OCI-LY7 (cell line): ENCODE results near the gene PRCD. TPM values are rescaled to one million over a fixed set of nuclear protein-coding genes. Genes with fewer than 3 reads are reported as not detected.

ENCODE experiments used
- BruUV-seq: library from RNA; stranded (reverse); fragments of 400-500 nt; replicated peaks from 2 replicates; lab custom pipeline; 2021; lab: Mats Ljungman, UMichigan
- CTCF ChIA-PET: fragments of 300-600 bp; sonication (Branson Sonifier 250); formaldehyde crosslinking; loops from one replicate; lab custom pipeline; 2022; ENCODE audit warnings: antibody characterized with exemption; ENCODE audit not compliant: unreplicated experiment; lab: Charles Lee
- POLR2A ChIA-PET: fragments of 300-600 bp; sonication (Branson Sonifier 250); formaldehyde crosslinking; loops from one replicate; lab custom pipeline; 2022; ENCODE audit warnings: antibody characterized with exemption; lab: Charles Lee
- DNase-seq: peaks from one replicate; pipeline ENCODE4 v3.0.0-alpha.2; 2015; ENCODE audit warnings: low spot score
- H2AFZ ChIP-seq: fragments of 200-600 bp; sonication (generic), shearing (Covaris generic); 2 replicates; pipeline ENCODE4 v1.6.1; 2014; ENCODE audit warnings: mild to moderate bottlenecking, antibody characterized with exemption, low read length, moderate library complexity
- H3K27ac ChIP-seq: fragments of 200-600 bp; sonication (generic); 2 replicates; pipeline ENCODE4 v1.5.1; 2014; ENCODE audit warnings: mixed run types, low read depth, mild to moderate bottlenecking, moderate library complexity, low read length, inconsistent platforms; ENCODE audit not compliant: poor library complexity, severe bottlenecking
- H3K36me3 ChIP-seq: fragments of 200-600 bp; sonication (generic); 2 replicates; pipeline ENCODE4 v1.6.1; 2014; ENCODE audit warnings: mild to moderate bottlenecking, antibody characterized with exemption, low read length, moderate library complexity, mixed read lengths; ENCODE audit not compliant: insufficient read depth
- H3K4me1 ChIP-seq: fragments of 200-600 bp; sonication (generic); 2 replicates; pipeline ENCODE4 v1.5.1; 2014; ENCODE audit warnings: mild to moderate bottlenecking, low read length; ENCODE audit not compliant: insufficient read depth, poor library complexity, severe bottlenecking
- H3K4me2 ChIP-seq: fragments of 200-600 bp; sonication (generic); 2 replicates; pipeline ENCODE4 v1.6.1; 2014; ENCODE audit warnings: mild to moderate bottlenecking, low read length
- H3K4me3 ChIP-seq: fragments of 200-600 bp; sonication (generic); 2 replicates; pipeline ENCODE4 v1.5.1; 2014; ENCODE audit warnings: mild to moderate bottlenecking, low read depth, low read length; ENCODE audit not compliant: poor library complexity, severe bottlenecking
- H3K79me2 ChIP-seq: fragments of 200-600 bp; sonication (generic); 2 replicates; pipeline ENCODE4 v1.6.1; 2016; ENCODE audit warnings: low read depth, mild to moderate bottlenecking, low read length, moderate library complexity, mixed read lengths; ENCODE audit not compliant: insufficient read depth
- H3K9me2 ChIP-seq: fragments of 200-600 bp; sonication (generic); 2 replicates; pipeline ENCODE4 v1.6.1; 2016; ENCODE audit warnings: mild to moderate bottlenecking, low read length, mixed read lengths; ENCODE audit not compliant: insufficient read depth
- H3K9me3 ChIP-seq: fragments of 200-600 bp; sonication (generic); 2 replicates; pipeline ENCODE4 v1.6.1; 2014; ENCODE audit warnings: mild to moderate bottlenecking, mixed run types, low read length, mixed read lengths
- H4K20me1 ChIP-seq: fragments of 200-600 bp; sonication (generic); 2 replicates; pipeline ENCODE4 v1.6.1; 2014; ENCODE audit warnings: mild to moderate bottlenecking, antibody characterized with exemption, low read length, moderate library complexity, mixed read lengths; ENCODE audit not compliant: insufficient read depth
- EZH2phosphoT487 ChIP-seq: fragments of 200-600 bp; sonication (generic); IDR thresholded peaks from 2 replicates; pipeline ENCODE4 v1.6.1; 2018; ENCODE audit warnings: low read depth, borderline replicate concordance, mild to moderate bottlenecking, mixed run types, antibody characterized with exemption, low read length, moderate library complexity, mixed read lengths
- intact Hi-C: fragments of 100-400 bp; cut with micrococcal nuclease; formaldehyde crosslinking; loops from one replicate; pipeline ENCODE4 v1.10.0; 2022; ENCODE audit not compliant: unreplicated experiment
- total RNA-seq, 2 experiments: library from RNA; depleted of rRNA in 1 of 2; stranded (reverse); fragments of >200 nt in 1 of 2; shearing (Covaris generic) in 1 of 2; gene quantifications; 2 replicates each; pipeline ENCODE4 v1.2.3, GENCODE V29; 2014 to 2022
- TF ChIP-seq, protein P1 (sequence below): fragments of 200-600 bp; sonication (generic); conservative IDR thresholded peaks from 2 replicates; pipeline ENCODE4 v1.5.1; 2014; ENCODE audit warnings: mild to moderate bottlenecking, antibody characterized with exemption, low read length, moderate library complexity, mixed read lengths

Gene PRCD
- total RNA-seq, 2 experiments from 2014 or later = 5.7 to 15.9 TPM

DNA sequence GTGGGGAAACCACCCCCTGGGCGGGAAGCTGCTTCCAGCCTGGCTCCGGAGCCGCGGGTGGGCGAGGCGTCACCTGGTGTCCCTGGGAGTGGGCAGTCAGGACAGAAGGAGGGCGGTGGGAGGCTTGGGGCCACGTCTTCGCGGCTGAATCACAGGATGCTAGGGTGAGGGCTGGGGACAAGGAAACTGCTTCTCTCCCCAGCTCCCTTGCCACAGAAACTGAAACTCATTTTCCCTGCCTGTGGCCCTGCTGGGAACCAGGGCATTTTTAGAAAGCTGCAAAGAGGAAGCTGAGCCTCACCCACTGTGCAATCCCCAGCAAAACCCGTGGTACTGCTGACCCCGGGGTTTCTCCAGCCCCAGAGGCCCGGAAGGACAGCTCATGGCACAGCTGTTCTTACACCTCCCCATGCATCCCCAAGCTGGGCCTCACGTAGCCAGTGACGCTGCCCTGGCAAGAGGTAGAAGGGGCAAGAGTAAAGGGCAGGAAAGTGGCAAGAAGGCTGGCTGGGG is 46.8 kb upstream of the PRCD start:
- DNase-seq = peak; percentile 81
- Histone ChIP-seq H3K9me3 (no peaks in the 10 kb centered on the region), H3K27ac (peak overlapping the region; percentile 83), H4K20me1 (no peaks in the 10 kb centered on the region), H3K79me2 (peaks cover 19% of the 10 kb centered on the region), H3K36me3 (peaks cover 20% of the 10 kb centered on the region; the same call in 1 of the 2 replicates), H3K9me2 (no peaks in the 10 kb centered on the region), H2AFZ (no peak overlapping the region), H3K4me2 (peak overlapping the region; percentile 98), H3K4me1 (peaks cover 85% of the 10 kb centered on the region), H3K4me3 (peak overlapping the region; percentile 41)
- ChIA-PET CTCF (interaction anchor here (0.7 to 2.9 kb wide), 7 partner anchors 10 to 35 kb away, joined by 3 to 15 read pairs (median 4); partner anchors contain the start of gene AANAT), POLR2A (interaction anchor here (0.6 to 6.3 kb wide), 11 partner anchors 7 to 649 kb away, joined by 3 to 50 read pairs (median 3); partner anchors contain the start of genes AANAT, RHBDF2 and UBE2O)
- intact Hi-C loops = loop anchor here (1.0 to 10.0 kb wide), 3 partner anchors 11 to 952 kb away; partner anchors contain the start of gene UBALD2
- no TSS peak for BruUV-seq
- TF ChIP-seq, protein P1, sequence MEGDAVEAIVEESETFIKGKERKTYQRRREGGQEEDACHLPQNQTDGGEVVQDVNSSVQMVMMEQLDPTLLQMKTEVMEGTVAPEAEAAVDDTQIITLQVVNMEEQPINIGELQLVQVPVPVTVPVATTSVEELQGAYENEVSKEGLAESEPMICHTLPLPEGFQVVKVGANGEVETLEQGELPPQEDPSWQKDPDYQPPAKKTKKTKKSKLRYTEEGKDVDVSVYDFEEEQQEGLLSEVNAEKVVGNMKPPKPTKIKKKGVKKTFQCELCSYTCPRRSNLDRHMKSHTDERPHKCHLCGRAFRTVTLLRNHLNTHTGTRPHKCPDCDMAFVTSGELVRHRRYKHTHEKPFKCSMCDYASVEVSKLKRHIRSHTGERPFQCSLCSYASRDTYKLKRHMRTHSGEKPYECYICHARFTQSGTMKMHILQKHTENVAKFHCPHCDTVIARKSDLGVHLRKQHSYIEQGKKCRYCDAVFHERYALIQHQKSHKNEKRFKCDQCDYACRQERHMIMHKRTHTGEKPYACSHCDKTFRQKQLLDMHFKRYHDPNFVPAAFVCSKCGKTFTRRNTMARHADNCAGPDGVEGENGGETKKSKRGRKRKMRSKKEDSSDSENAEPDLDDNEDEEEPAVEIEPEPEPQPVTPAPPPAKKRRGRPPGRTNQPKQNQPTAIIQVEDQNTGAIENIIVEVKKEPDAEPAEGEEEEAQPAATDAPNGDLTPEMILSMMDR = no peak
- no peak for TF ChIP-seq EZH2phosphoT487

DNA sequence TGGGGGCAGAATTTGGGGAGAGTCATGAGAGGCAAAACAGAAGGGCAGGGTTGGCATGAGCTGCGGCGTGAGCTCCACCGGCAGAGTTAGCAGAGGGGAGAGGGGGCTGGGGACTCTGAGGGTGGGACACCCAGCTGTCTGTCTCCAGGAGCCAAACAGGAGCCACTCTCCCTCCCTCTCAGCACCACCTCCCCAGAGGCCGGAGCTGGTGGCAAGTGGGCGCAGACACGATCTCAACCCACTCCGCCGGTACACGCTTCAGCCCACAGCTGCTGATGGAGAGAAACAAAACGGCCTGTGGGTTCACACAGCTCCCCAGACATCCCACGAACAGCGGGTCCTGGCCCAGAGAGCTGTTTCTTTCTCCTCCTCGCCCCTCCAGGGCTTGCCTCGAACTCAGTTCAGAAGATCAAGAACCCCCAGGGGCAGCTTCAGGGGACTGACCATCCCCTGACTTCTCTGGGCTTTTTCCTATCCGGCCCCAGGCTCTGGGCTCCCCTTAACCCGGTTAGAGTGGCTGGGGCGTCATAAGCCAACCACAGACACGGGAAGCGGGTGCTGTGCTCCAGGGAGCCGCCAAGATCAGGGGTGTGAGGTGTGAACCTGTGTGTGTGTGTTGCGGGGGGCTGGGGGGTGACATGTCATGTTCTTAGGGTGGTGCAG is 46.2 kb upstream of the PRCD start:
- Histone ChIP-seq H3K79me2 (peaks cover 25% of the 10 kb centered on the region), H3K4me3 (peak overlapping the region; percentile 41)
- CTCF ChIA-PET = interaction anchor here (0.6 to 2.9 kb wide), 6 partner anchors 9 to 514 kb away, joined by 3 to 15 read pairs (median 6); partner anchors contain the start of gene AANAT

More for the DNA sequence above, 46.2 kb upstream of the PRCD start:
- no peak for TF ChIP-seq EZH2phosphoT487
- TF ChIP-seq, protein P1 = no peak
- peak; percentile 52 for DNase-seq
- Histone ChIP-seq H3K9me3 (no peaks in the 10 kb centered on the region), H2AFZ (no peak overlapping the region), H3K4me1 (peaks cover 91% of the 10 kb centered on the region), H3K27ac (peak overlapping the region; percentile 83), H3K4me2 (peak overlapping the region; percentile 98), H3K36me3 (peaks cover 21% of the 10 kb centered on the region; the same call in 1 of the 2 replicates), H3K9me2 (no peaks in the 10 kb centered on the region), H4K20me1 (no peaks in the 10 kb centered on the region)
- BruUV-seq = no TSS peak
- intact Hi-C loops = loop anchor here (10.0 kb wide), 2 partner anchors 229 to 951 kb away; partner anchors contain the start of gene UBALD2
- POLR2A ChIA-PET = interaction anchor here (0.6 to 6.3 kb wide), 10 partner anchors 9 to 830 kb away, joined by 3 to 50 read pairs (median 4); partner anchors contain the start of genes AANAT, RHBDF2 and UBE2O
